Vagina (tissue), 2 donors: ENCODE data around the gene RRP12.

Source experiments
- POLR2A ChIP-seq, 2 donors: fragments of 450-650 bp; IDR thresholded peaks; one replicate each; pipeline ENCODE4 v1.6.1; 2017; ENCODE audit warnings: antibody characterized with exemption in 2 of 2, mild to moderate bottlenecking in 2 of 2, moderate library complexity in 2 of 2
- TF ChIP-seq, protein P1 (sequence below), 3 experiments: fragments of 450-650 bp in 2 of 3; fragments of 200-600 bp in 1 of 3; sonication (generic) in 1 of 3; IDR thresholded peaks; one replicate each; pipeline ENCODE4 v1.5.1; 2017 to 2019; ENCODE audit warnings: antibody characterized with exemption in 3 of 3, mild to moderate bottlenecking in 2 of 3, moderate library complexity in 2 of 3

DNA sequence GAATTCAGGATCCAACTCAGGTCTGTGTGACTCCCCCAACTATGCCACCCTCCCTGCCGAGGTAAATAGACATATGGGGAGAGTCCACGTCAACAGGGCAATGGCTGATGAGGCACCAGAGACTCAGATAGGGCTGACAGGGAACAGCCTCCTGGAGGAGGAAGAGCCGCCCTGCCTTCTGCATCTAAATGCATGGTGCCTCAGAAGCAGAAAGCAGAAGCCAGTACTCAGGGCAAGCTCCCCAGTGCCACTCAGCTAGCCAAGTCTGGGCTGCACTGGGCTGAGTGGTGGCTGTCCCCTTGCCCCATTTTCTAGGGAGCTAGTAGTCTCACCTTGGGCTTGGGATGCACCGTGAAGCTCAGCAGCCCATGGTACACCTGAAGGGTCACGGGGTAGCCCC, 11.0 kb downstream of the RRP12 start:
- TF ChIP-seq POLR2A (IDR thresholded peaks at IDR 0.05): no peak
- TF ChIP-seq, protein P1, sequence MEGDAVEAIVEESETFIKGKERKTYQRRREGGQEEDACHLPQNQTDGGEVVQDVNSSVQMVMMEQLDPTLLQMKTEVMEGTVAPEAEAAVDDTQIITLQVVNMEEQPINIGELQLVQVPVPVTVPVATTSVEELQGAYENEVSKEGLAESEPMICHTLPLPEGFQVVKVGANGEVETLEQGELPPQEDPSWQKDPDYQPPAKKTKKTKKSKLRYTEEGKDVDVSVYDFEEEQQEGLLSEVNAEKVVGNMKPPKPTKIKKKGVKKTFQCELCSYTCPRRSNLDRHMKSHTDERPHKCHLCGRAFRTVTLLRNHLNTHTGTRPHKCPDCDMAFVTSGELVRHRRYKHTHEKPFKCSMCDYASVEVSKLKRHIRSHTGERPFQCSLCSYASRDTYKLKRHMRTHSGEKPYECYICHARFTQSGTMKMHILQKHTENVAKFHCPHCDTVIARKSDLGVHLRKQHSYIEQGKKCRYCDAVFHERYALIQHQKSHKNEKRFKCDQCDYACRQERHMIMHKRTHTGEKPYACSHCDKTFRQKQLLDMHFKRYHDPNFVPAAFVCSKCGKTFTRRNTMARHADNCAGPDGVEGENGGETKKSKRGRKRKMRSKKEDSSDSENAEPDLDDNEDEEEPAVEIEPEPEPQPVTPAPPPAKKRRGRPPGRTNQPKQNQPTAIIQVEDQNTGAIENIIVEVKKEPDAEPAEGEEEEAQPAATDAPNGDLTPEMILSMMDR (IDR thresholded peaks at IDR 0.05): no peak
